Measurements from ENCODE around the gene TTC1.
"Not testable (repeated sequence)": the region's sequence is repeated elsewhere in the genome, so short reads cannot be mapped to it uniquely, and the experiment has no call there.

Gene TTC1

DNA sequence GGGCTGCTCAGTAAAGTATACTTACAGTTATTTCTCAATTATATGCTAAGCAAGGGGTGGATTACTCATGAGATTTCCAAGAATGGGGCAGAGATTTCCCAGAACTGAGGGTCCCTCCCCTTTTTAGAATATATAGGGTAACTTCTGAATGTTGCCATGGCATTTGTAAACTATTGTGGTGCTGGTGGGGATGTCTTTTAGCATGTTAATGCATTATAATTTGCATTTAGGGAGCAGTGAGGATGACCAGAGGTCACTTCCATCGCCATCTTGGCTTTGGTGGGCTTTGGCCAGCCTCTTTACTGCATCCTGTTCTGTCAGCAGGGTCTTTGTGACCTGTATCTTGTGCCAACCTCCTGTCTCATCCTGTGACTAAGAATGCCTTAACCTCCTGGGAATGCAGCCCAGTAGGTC lies 35.5 kb downstream of the TTC1 start:
- DNase-seq, result no peak

DNA sequence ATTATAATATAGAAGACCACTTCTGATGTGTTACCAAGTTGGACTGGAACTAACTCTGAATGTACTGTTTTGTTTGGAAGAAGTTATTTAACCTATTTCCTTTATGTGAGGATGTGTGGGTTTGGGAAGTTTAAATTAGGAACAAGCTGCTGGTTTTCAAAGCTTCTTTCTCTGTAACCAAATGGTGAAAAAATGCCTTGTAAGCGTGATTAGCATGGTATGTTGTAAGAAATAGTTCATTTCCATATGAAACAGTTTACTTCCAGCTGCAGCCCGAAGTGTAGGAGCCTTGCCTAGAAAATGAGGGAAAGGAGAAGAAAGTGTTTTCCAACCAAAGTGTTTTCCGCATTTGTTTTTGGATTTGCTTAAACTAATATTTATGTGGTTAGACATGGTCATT lies 36.0 kb downstream of the TTC1 start:
- DNase-seq, result no peak

DNA sequence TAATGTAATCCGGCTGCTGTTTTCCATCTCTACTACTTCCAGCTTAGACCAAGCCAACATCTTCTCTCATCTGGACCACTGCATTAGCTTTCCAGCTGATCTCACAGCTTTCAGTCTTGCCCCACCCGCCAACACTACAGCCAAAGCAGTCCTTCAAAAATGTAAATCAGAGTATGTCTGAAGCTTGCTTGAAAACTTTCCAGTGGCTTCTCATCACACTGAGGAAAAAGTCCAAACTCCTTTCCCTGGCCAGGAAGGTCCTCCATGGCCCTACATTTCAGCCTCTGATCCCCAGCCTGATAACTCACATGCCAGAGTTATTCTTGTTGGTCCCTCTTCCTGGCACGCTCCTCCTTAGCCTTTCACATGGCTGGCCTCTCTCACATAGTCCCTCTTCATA lies 38.5 kb downstream of the TTC1 start:
- DNase-seq, result no peak

DNA sequence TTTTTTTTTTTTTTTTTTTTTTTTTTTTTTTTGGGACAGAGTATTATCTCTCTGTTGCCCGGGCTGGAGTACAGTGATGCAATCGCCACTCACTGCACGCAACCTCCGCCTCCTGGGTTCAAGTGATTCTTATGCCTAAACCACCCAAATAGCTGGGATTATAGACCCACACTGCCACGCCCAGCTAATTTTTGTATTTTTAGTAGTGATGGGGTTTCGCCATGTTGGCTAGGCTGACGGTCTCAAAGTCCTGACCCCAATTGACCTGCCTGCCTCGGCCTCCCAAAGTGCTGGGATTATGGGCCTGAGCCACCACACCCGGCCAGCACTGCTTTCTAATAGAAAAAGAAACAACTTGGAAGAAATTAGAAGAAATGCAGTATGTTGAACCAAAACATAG lies 39.2 kb downstream of the TTC1 start:
- no peak for DNase-seq

DNA sequence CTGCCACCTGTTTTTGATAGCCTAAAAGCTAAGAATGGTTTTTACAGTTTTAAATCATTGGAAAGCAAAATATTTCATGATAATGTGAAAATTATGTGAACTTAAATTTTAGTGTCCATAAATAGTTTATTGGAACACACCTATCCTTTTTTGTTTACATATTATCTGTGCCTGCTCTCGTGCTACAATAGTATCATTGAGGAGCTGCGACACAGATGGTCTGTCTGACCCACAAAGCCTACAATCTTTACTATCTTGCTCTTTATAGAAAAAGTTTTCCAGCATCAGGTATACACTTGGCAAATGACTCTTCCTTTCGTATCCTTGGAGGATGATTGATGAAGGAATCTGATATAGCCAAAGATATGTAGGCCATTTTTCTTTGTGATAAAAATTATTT lies 40.2 kb downstream of the TTC1 start:
- no peak for DNase-seq

DNA sequence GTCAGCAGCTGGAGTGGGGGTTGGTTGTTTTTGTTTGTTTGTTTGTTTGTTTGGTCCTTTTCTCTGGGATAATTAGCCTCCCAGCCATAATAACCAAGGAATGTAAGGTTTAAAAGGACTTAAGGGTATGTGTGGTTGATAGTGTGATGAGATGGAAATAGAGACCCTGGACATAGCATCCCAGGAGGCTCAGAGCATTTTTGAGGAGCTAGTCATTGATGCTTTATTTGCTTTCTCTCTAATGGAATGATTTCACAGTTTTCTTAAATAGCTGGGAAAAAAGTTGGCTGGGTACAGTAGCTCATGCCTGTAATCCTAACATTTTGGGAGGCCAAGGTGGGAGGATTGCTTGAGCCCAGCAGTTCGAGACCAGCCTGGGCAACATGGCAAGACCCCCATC lies 45.1 kb downstream of the TTC1 start:
- DNase-seq, result no peak

DNA sequence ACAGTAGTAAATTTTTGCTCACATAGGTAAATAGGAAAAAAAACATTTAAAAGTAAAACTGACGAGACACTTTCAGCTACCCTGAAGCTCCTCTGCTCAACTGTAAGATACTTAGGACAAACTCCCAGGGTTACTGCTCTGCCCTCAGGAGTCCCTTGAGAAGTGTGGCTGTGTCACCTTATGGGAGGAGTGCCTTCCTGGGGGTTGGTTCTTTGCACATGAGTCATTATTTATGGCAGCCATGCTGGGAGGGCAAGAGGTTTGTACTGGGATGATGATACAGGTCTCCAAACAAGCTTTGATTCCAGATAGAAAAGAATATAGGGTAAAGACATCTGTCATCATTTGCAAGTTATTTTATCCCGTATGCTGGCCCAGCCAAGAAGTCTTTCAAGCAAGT lies 45.9 kb downstream of the TTC1 start:
- no peak for DNase-seq

DNA sequence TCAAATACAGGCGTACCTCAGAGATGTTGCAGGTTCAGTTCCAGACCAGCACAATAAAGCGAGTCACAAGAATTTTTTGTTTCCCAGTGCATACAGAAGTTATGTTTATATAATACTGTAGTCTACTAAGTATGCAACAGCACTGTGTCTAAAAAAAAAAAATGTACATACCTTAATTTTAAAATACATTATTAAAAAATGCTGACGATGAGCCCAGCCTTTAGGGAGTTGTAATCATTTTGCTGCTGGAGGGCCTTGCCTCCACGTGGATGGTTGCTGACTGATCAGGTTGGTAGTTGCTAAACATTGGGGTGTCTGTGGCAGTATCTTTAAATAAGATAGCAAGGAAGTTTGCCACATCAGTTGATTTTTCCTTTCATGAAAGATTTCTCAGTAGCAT lies 48.3 kb downstream of the TTC1 start:
- DNase-seq, result no peak

DNA sequence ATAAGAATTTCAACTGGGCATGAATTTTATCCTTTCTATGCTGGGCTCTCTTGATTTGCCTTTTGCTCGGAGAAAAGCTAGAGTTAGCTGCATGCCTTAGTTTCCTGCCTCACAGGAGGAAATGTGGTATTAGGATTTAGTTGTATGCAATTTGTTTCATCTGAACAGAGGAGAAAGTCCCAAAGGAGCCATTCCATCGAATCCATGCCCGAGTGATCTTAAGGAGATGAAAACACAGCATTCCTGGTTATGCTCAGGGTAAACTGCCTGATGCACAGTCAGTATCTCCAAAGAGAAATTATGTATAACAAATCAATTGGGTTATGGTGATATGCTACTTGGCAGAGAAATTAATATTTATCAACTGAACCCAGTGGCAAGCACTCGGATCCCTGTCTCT lies 51.1 kb downstream of the TTC1 start:
- DNase-seq, result no peak

DNA sequence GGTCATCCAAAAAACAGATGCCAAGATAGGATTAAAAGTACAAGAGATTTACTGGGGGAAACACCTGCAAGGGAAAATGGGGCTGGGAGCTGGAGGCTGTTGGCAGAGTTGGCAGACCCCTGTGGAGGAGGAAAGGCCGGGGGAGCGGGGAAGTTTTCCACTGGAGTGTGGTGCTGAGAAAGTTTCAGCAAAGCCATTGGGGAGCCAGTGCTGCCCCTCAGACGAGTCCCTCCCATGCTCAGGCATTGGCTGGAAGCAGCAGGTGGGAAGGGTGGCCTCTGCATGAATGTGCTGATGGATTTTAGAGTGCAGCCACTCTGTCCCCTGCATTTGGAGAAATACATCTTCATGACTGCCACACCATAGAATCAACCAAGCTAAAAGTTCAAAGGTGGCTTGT lies 52.8 kb downstream of the TTC1 start:
- DNase-seq, result peak; percentile 3

DNA sequence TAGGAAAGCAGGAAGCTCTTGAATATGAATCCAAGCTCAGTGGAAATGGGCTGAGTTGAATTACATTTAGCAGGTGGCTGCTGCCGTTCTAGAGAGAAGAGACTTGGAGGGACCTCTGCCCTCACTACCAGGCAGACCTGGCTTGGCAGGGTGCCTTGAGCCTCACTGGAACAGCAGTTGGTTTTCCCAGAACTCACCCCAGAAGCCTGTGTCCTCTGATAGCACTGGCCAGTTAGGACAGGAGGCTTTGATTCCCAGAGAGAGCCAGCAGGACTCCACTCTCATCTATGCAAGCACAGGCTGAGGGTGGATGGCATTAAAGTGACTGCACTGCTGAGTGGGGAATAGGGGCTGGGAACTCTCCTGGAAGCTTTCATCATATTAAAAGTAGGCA lies 55.5 kb downstream of the TTC1 start:
- no peak for DNase-seq

DNA sequence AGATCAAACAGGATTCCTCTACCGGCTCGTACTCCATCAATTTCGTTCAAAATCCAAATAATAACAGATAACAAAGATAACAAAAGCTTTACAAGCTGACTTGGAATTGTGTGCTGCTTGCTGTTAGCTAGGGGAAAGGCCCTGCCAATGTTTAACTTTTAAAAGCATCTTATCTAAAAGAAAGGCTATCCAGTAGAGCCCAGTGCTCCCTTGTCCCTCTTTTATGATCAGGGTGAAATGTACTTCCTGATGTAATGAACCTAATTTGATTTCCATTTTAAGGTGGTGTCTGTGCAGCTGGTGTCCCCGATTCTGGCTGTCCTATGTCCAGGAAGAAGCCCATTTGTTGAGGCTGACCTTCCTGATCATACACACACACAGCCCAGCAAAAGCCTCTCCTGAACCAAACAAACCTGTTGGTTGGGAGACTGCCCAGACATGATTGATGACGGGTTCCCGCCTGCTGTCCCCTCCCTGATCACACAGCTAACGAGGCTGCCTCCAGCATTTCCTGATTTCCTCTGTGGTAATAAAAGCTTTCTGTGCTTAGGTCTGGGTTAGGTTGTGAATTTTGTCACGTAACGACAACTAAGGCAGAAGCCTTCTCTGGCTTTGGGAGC lies 56.2 kb downstream of the TTC1 start:
- DNase-seq, result peak; percentile 3

DNA sequence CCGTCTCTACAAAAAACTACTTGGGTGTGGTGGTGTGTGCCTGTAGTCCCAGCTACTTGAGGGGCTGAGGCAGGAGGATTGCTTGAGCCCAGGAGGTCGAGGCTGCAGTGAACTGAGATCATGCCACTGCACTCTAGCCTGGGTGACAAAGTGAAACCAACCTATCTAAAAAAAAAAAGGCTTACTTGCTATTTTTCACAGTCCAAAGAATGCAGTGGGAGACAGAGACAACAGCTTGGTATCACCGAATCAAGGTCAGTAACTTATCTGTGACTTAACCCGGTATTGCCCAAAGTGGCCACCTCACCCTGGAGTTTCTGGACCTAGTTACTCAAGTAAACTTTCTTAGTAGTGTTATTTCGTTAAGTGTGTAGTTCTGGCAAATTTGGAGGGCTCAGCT lies 60.2 kb downstream of the TTC1 start:
- not testable (repeated sequence) for DNase-seq

DNA sequence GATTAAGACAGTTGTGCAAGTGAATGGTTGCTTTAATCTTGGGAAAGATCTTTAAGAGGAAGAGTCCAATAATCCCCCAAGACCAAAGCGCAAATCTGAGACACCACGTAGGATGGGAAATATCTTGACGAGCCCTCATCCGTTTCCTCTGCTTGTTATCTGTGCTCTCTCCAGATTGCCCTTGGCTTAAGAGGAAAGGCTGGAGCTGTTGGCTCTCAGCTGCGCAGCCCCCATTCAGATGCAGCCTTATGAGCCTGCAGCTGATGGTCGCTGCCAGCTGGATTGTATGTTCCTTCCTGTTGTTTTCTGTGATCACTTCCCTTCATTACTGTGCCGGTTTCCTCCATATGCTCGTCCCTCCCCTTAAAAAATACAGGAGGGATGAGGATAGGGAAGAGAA lies 62.6 kb downstream of the TTC1 start:
- no peak for DNase-seq

DNA sequence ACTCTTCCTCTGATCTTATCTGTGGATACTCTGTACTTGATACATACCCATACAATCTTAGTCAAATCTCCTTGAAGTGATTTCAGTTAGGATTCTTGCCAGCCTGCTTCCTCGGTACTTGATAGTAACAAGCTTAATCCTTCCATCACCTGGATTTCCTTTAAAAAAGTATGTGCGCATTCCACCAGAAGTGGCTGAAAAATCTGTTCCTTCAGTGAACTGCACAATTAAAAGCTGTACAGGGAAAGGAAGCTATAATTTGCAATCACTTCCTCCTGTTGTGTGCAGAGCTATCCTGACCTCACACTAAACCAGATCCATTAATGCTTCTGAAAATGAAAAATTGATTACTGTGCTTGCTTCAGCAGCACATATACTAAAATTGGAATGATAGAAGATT lies 63.0 kb downstream of the TTC1 start:
- DNase-seq, result no peak

DNA sequence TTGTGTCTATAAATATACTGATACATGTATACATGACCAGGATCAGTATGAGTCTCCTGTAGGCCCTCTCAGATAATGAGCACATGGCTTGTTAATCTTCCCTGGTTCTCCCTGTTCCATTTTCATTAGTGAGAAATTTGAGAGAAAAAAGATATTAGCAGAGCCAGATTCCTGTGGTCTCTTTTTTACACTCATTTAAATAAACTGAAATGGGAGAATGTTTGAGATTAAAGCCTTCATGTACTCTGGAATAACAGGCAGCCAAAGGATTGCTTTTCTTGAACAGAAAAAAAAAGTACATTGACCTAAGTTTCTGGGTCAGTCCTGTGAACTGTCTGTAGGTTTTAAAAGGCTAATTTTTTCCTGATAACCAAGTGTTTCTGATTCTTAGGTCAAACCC lies 66.1 kb downstream of the TTC1 start:
- DNase-seq, result no peak

DNA sequence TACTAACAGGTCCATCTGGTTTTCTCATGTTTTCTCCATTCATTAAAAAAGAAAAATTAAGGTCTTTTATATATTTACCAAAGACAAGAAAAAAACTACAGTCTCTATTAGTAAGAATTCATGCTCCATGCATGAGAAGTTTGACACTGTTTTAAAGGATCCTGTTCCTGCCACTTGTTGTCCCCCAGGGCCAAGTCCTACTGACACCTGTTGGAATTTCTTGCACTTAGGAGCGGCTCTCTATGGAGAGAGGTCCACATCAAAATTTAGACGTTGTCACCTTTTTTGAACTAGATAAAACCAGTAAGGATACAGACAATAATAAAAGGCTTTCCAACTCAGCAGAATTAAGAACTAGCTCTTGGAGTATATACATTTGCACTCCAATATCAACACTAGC lies 68.1 kb downstream of the TTC1 start:
- DNase-seq, result no peak

DNA sequence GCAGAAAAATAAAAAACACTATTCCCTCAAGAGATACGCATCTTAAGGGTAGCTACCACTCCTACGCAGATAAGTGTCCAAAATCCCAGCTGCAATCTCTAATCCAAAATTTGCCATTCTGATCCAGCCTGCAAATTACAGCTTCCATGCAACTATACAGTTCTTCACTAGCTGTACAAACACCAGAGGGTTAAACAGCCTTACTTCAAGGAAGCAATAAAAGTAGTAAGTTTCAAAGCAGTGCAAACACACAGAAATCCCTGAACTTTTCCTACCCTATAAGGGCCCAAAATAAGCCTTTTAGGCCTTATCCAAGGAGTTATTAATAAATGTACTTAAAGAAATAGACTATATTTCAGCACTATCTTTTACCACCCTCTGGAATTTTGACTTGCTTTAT lies 70.8 kb downstream of the TTC1 start:
- DNase-seq, result no peak

DNA sequence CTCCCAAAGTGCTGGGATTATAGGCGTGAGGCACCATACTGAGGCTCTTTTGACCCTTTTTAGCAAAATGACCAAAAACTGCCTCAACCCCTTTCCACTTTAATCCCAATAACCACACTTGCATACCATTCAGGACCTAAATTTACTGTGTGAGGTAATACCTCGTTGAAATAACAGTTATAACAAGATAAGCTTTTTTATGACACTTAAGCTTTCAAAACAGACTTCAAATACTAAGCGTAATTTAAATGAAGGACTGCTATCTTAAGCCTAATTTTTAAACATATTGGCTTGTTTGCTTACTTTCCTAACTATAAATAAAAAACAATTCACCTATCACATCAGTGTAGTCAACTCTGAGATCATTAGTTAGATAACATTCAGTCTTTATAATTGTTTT lies 72.6 kb downstream of the TTC1 start:
- DNase-seq, result no peak

DNA sequence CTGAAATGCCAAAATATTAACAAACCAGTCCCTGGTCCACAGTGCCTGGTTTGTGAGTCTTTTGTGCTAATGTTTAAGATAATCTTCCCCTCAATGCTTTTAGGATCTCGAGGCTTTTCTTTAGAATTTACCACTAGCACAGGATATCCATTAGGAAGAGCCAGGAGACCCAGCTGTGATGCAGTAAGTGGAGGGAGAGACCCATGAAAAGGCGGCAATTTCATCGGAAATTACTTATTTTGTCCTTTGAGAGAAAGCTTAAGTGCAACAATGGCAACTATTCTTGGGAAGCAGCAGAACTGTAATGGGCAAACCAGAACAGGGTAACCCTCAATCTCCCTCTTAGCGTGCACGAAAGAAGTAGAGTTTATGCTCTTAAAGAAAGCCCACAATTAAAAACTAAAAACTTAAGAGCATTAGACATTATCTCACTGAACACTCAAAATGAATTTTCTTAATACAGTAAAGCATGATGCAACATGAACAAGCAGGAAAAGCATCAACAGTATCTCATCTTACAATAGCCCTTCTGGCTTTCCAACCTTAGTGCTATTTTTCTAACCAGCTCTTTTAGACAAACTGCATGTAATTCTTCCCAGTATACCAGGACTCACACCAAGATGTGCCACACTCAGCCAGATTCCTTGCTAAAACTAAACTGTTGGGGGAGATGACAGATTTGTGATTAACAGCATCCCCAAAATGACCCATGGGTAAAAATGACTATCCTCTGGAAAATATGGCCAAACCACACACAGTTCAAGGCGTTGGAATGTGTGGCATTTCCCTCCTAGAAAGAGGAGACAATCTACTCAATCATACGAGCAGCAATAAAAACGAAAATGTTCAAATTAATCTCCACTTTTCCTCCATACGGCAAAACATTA lies 73.9 kb downstream of the TTC1 start:
- no peak for DNase-seq

DNA sequence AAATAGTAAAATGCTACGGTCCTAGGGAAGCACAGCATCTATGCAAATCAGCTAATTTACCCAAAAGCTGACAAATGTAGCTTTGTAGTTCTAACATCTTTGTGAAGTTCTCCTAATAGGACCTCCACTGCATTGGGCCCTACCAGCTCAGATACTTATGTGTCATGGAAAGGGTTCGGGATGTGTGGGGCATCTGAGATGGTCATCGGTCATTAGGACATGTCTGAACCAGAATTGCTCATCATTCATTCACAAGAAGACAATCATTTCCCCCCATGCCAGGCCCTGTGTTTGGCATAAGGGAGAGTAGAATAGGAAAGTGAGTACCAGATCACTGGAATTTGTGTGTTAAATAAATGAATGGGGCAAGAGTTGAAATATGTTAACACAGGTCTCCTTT lies 74.6 kb downstream of the TTC1 start:
- DNase-seq, result no peak

DNA sequence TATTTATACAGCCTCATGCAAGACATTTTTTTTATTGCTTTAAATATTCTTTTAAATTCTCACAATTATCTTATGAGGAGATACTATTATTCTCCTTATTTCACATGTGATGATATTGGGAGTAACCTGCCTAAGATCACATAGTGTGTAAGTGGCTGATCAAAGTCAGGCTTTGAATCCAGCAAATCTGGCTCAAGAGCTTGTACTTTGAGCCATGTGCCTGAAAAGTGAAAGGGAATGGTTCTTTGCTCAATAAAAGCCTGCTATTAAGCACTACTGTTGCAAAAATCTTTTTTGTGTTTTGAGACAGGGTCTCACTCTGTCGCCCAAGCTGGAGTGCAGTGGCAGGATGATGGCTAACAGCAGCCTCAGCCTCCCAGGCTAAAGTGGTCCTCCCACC lies 75.2 kb downstream of the TTC1 start:
- DNase-seq, result no peak

DNA sequence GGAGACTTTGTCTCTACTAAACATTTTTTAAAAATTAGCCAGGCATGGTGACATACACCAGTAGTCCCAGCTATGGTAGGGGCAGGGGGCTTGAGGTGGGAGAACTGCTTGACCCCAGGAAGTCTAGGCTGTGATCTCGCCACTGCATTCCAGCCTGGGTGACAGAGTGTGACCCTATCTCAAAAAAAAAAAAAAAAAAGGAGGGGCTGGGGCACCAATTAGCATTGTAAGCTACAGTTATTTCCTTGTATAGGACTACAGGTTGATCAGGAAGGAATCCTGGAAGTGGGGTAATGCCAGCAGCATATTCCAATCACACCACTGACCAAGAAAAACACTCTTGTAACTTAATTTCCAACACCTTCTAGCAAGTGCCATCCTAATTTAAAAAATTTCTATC lies 78.3 kb downstream of the TTC1 start:
- no peak for DNase-seq

DNA sequence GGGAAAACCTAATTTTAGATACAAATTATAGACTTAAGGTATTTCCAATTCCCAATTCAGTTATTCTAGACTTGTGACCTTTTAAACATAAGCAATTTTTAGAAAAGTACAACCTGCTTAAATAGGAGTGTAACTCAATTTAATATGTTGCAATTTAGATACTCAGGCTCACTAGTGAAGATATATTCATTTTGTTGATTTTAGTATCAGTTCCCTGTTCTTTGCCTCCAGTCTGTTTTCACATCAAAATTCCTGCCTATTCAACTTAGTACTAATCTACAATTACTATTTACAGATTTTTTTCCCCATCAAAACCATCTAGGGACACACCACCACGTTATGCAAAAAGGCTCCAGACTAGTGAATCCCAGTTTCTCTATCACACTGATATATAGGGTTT lies 79.9 kb downstream of the TTC1 start:
- DNase-seq, result no peak

DNA sequence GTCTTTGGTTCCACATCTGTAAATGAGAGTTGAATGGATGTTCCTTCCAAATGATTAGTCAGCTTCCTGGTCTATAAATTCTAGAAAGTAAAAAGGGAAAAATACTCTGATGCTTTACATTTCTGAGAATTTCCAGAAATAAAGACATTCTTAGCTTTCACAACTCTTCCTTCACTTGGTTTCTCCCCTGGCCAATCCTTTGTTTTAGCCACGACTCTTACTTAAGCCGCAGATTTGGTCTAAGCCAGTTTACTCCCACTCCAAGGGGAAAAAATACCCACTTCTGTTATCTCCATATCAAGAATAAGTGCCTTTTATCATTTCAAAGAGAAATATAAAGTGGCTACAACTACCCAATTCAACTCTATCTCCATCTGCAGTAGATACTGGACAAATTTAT lies 80.6 kb downstream of the TTC1 start:
- DNase-seq, result no peak

Data from COR-L47 (cell line).